ENCODE measurements around the gene RTF2.
"Not testable (repeated sequence)": the region's sequence is repeated elsewhere in the genome, so short reads cannot be mapped to it uniquely, and the experiment has no call there.

The RTF2 gene

GRCh38 chr20:56551571-56551970 is 83.1 kb downstream of the RTF2 start:
- DNase-seq (ENCODE audit: low read depth, low spot score), result no peak

DNA sequence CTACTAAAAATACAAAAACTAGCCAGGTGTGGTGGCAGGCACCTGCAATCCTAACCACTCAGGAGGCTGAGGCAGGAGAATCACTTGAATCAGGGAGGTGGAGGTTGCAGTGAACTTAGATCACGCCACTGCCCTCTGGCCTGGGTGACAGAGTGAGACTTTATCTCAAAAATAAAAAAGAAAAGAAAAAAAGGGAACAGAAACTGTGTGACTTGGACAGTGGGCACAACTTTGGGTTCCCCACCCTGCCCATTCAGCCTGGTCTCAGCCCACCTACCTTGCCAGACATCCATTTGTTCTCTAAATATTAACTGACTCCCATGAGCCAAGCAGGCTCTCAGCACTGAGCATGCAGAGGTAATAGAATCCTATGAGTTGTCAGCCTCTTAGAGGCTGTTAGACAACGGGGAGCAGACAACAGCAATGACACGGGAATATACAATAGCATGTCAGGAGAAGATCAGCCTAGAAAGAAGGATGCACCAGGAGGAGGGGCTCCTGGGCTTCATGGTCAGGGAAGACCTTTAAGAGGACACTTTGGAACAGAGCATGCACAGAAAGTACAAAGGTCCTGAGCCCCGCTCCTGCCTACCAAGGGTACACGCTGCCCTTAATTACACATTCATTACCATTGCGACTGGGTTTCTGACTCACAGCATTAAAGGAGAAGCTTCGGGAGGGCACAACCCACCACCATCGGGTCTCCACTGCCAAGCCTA is 84.6 kb downstream of the RTF2 start:
- DNase-seq (ENCODE audit: low read depth, low spot score), result no peak

GRCh38 chr20:56554869-56555268 is 86.4 kb downstream of the RTF2 start:
- DNase-seq (ENCODE audit: low read depth, low spot score), result peak; percentile 90

DNA sequence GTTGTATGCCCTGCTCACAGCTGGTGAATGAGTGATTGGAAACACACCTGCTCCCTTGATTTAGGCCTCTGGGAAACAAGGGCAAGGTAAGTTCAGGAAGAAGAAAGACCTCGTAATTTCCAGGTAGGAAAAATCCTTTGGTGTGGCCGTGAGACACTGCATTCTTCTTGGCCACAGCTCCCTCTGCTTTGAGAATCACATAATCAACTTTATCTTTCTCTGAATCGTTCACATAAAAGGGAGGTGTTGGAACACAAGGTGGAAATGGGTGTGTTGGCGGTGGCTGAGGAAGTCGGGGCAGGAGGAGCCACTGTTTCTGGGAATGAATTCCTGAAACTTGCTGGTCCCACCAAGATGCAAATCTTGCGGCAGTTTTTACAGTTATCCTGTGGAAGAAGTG is 90.5 kb downstream of the RTF2 start:
- no peak for DNase-seq (ENCODE audit: low read depth, low spot score)

DNA sequence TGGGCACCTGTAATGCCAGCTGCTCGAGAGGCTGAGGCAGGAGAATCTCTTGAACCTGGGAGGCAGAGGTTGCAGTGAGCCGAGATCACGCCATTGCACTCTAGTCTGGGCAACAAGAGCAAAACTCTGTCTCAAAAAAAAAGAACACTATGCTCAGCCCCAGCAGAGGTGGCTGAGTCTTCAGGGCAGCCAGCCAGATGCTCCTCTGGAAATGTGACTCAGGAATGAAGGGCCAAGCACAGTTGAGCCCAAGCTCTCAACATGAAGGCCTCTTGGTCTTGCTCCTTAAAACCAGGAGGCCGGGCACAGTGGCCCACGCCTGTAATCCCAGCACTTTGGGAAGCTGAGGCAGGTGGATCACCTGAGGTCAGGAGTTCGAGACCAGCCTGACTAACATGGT is 96.1 kb downstream of the RTF2 start:
- DNase-seq (ENCODE audit: low read depth, low spot score), result not testable (repeated sequence)

- no peak for DNase-seq (ENCODE audit: low read depth, low spot score)
Observed at GRCh38 chr20:56565511-56565910, 97.1 kb downstream of the RTF2 start.

GRCh38 chr20:56566621-56567020 is 98.2 kb downstream of the RTF2 start:
- DNase-seq (ENCODE audit: low read depth, low spot score), result no peak
